H9 (cell line): ENCODE data around the gene ADRM1. TPM values are rescaled to one million over a fixed set of nuclear protein-coding genes. Genes with fewer than 3 reads are reported as not detected.

ENCODE experiments used
- DNase-seq: peaks from one replicate; pipeline ENCODE4 v3.0.0-alpha.2; 2017
- H2AFZ ChIP-seq: one replicate; pipeline ENCODE4 v1.6.1; 2013; ENCODE audit warnings: mild to moderate bottlenecking, low read length, control low read depth, moderate library complexity
- H2AK5ac ChIP-seq: 2 replicates; pipeline ENCODE4 v1.6.1; 2013; ENCODE audit warnings: low read length, control low read depth, mixed read lengths; ENCODE audit not compliant: insufficient read length
- H2BK120ac ChIP-seq: one replicate; pipeline ENCODE4 v1.6.1; 2013; ENCODE audit warnings: low read depth, mild to moderate bottlenecking, low read length, control low read depth, inconsistent platforms; ENCODE audit not compliant: poor library complexity, severe bottlenecking
- H2BK12ac ChIP-seq: 2 replicates; pipeline ENCODE4 v1.6.1; 2013; ENCODE audit warnings: low read length, control low read depth, mixed read lengths, low read depth; ENCODE audit not compliant: insufficient read length
- H2BK15ac ChIP-seq: 2 replicates; pipeline ENCODE4 v1.6.1; 2013; ENCODE audit warnings: low read depth, low read length, control low read depth
- H2BK20ac ChIP-seq: one replicate; pipeline ENCODE4 v1.6.1; 2013; ENCODE audit warnings: low read depth, mild to moderate bottlenecking, low read length, control low read depth, inconsistent platforms; ENCODE audit not compliant: poor library complexity, severe bottlenecking
- H2BK5ac ChIP-seq: 2 replicates; pipeline ENCODE4 v1.6.1; 2013; ENCODE audit warnings: low read length, control low read depth, mixed read lengths; ENCODE audit not compliant: insufficient read length
- H3K14ac ChIP-seq: 2 replicates; pipeline ENCODE4 v1.6.1; 2013; ENCODE audit warnings: low read length, control low read depth; ENCODE audit not compliant: insufficient read depth
- H3K18ac ChIP-seq: 2 replicates; pipeline ENCODE4 v1.6.1; 2013; ENCODE audit warnings: low read depth, mild to moderate bottlenecking, mixed read lengths, low read length, control low read depth; ENCODE audit not compliant: insufficient read length
- H3K23ac ChIP-seq: 2 replicates; pipeline ENCODE4 v1.6.1; 2013; ENCODE audit warnings: low read length, control low read depth, mixed read lengths, low read depth; ENCODE audit not compliant: insufficient read length
- H3K23me2 ChIP-seq: 2 replicates; pipeline ENCODE4 v1.6.1; 2013; ENCODE audit warnings: low read depth, mild to moderate bottlenecking, mixed read lengths, low read length, control low read depth; ENCODE audit not compliant: insufficient read length, poor library complexity, severe bottlenecking
- H3K27ac ChIP-seq: 2 replicates; pipeline ENCODE4 v1.5.1; 2013; ENCODE audit warnings: low read length, control low read depth, mixed read lengths, low read depth; ENCODE audit not compliant: insufficient read length
- H3K27me3 ChIP-seq: 2 replicates; pipeline ENCODE4 v1.6.1; 2013; ENCODE audit warnings: low read length, control low read depth, inconsistent platforms; ENCODE audit not compliant: insufficient read depth
- H3K4ac ChIP-seq: 2 replicates; pipeline ENCODE4 v1.6.1; 2013; ENCODE audit warnings: low read depth, mild to moderate bottlenecking, control low read depth, inconsistent platforms, low read length, moderate library complexity
- H3K4me1 ChIP-seq: 2 replicates; pipeline ENCODE4 v1.6.1; 2013; ENCODE audit warnings: low read length, control low read depth, inconsistent platforms; ENCODE audit not compliant: insufficient read depth
- H3K4me2 ChIP-seq: 2 replicates; pipeline ENCODE4 v1.6.1; 2013; ENCODE audit warnings: low read length, control low read depth, mixed read lengths; ENCODE audit not compliant: insufficient read length, insufficient read depth
- H3K56ac ChIP-seq: 2 replicates; pipeline ENCODE4 v1.6.1; 2013; ENCODE audit warnings: low read depth, mild to moderate bottlenecking, mixed read lengths, low read length, control low read depth; ENCODE audit not compliant: insufficient read length
- H3K79me1 ChIP-seq: 2 replicates; pipeline ENCODE4 v1.6.1; 2013; ENCODE audit warnings: low read depth, mild to moderate bottlenecking, moderate library complexity, low read length, control low read depth, inconsistent platforms; ENCODE audit not compliant: insufficient read depth, poor library complexity, severe bottlenecking
- H3K79me2 ChIP-seq: 2 replicates; pipeline ENCODE4 v1.6.1; 2013; ENCODE audit warnings: low read length, control low read depth, inconsistent platforms; ENCODE audit not compliant: insufficient read depth
- H3K9ac ChIP-seq: 2 replicates; pipeline ENCODE4 v1.6.1; 2013; ENCODE audit warnings: low read length, control low read depth, mixed read lengths; ENCODE audit not compliant: insufficient read length; ENCODE audit errors: extremely low read depth
- H3K9me3 ChIP-seq: one replicate; pipeline ENCODE4 v1.6.1; 2013; ENCODE audit warnings: low read depth, low read length, inconsistent platforms; ENCODE audit not compliant: control insufficient read depth
- H3T11ph ChIP-seq: one replicate; pipeline ENCODE4 v1.6.1; 2013; ENCODE audit warnings: mild to moderate bottlenecking, low read length, control low read depth, inconsistent platforms
- H4K20me1 ChIP-seq: one replicate; pipeline ENCODE4 v1.6.1; 2013; ENCODE audit not compliant: control insufficient read depth, insufficient read length, insufficient read depth
- H4K5ac ChIP-seq: 2 replicates; pipeline ENCODE4 v1.6.1; 2013; ENCODE audit warnings: low read depth, mild to moderate bottlenecking, mixed read lengths, low read length, control low read depth; ENCODE audit not compliant: insufficient read length
- H4K8ac ChIP-seq: replicated peaks from 2 replicates; pipeline ENCODE4 v1.6.1; 2013; ENCODE audit warnings: low read length, control low read depth, mixed read lengths, low read depth; ENCODE audit not compliant: insufficient read length
- H4K91ac ChIP-seq: 2 replicates; pipeline ENCODE4 v1.6.1; 2013; ENCODE audit warnings: low read depth, mild to moderate bottlenecking, moderate library complexity, mixed read lengths, low read length, control low read depth; ENCODE audit not compliant: insufficient read length
- H3K27ac Mint-ChIP-seq, 3 experiments: 2 replicates in 2 of 3; 3 replicates in 1 of 3; pipeline ENCODE4 v1.8.0; 2020 to 2021; ENCODE audit warnings: mixed read lengths in 3 of 3, mild to moderate bottlenecking in 1 of 3, moderate library complexity in 1 of 3
- H3K27me3 Mint-ChIP-seq: 2 replicates; pipeline ENCODE4 v1.8.0; 2021; ENCODE audit warnings: low read depth, mild to moderate bottlenecking, moderate library complexity, mixed read lengths
- H3K36me3 Mint-ChIP-seq, 3 experiments: 2 replicates in 2 of 3; 3 replicates in 1 of 3; pipeline ENCODE4 v1.8.0; 2020 to 2021; ENCODE audit warnings: low read depth in 3 of 3, mixed read lengths in 3 of 3; ENCODE audit not compliant: insufficient read depth in 1 of 3
- H3K4me1 Mint-ChIP-seq, 2 experiments: 2 replicates each; pipeline ENCODE4 v1.8.0; 2020; ENCODE audit warnings: mixed read lengths in 2 of 2
- H3K4me3 Mint-ChIP-seq, 2 experiments: 2 replicates in 1 of 2; 3 replicates in 1 of 2; pipeline ENCODE4 v1.8.0; 2020 to 2021; ENCODE audit warnings: mild to moderate bottlenecking in 2 of 2, mixed read lengths in 2 of 2, moderate library complexity in 1 of 2
- H3K9me3 Mint-ChIP-seq, 2 experiments: 2 replicates in 1 of 2; 3 replicates in 1 of 2; pipeline ENCODE4 v1.8.0; 2020; ENCODE audit warnings: mild to moderate bottlenecking in 2 of 2, mixed read lengths in 2 of 2, moderate library complexity in 1 of 2
- CTCF ChIP-seq: fragments of 200-600 bp; sonication (generic); conservative IDR thresholded peaks from 3 replicates; pipeline ENCODE4 v1.8.0; 2021; ENCODE audit warnings: antibody characterized with exemption, mild to moderate bottlenecking
- WGBS: extraction: QIAGEN DNeasy Blood & Tissue Kit; methylation state at CpG from one replicate; pipeline ENCODE4 v1.1.7; 2013; ENCODE audit warnings: missing lambda C conversion rate, low lambda C conversion rate, mixed read lengths; ENCODE audit not compliant: insufficient read length; ENCODE audit errors: extremely low coverage; 5-methylcytosine and 5-hydroxymethylcytosine counted together
- total RNA-seq: library from RNA; stranded (reverse); gene quantifications from 2 replicates; pipeline ENCODE4 v1.2.1, GENCODE V29; 2021

Gene ADRM1
- total RNA-seq, 1 experiment from 2014 or later: 153 TPM

- Histone ChIP-seq H2AK5ac (no peak overlapping the region), H3K56ac (no peak overlapping the region), H3K4me1 (no peaks in the 10 kb centered on the region; the same call in 1 of the 2 replicates), H3K79me1 (no peaks in the 10 kb centered on the region), H3K27me3 (no peaks in the 10 kb centered on the region), H3K14ac (no peak overlapping the region), H2BK20ac (no peak overlapping the region), H2BK15ac (no peak overlapping the region), H3K18ac (no peak overlapping the region), H4K20me1 (no peaks in the 10 kb centered on the region), H2AFZ (no peak overlapping the region), H3T11ph (no peak overlapping the region), H3K27ac (no peak overlapping the region), H3K23ac (no peak overlapping the region), H2BK120ac (no peak overlapping the region), H4K8ac (no peak overlapping the region), H3K23me2 (no peaks in the 10 kb centered on the region), H3K4me2 (no peak overlapping the region), H3K4ac (no peak overlapping the region), H3K79me2 (peaks cover 6% of the 10 kb centered on the region; the same call in 1 of the 2 replicates), H3K9ac (no peak overlapping the region), H3K9me3 (no peaks in the 10 kb centered on the region), H4K91ac (no peak overlapping the region), H2BK5ac (no peak overlapping the region), H2BK12ac (no peak overlapping the region), H4K5ac (no peak overlapping the region)
- Mint-ChIP-seq H3K4me1 (peaks cover 8 to 10% of the 10 kb centered on the region in 2 experiments), H3K9me3 (no peaks in the 10 kb centered on the region), H3K27ac (peak overlapping the region in 1 of 3 experiments; percentile 85; a peak in 1 of 7 replicates), H3K36me3 (peaks cover 18 to 63% (median 63%) of the 10 kb centered on the region in 3 experiments), H3K4me3 (no peak overlapping the region), H3K27me3 (no peaks in the 10 kb centered on the region)
- DNase-seq: no peak
- WGBS: no CpG with 5 or more reads among the region's 26 CpGs
- TF ChIP-seq CTCF: no peak
These were observed 6.6 kb downstream of the ADRM1 start for GRCh38 chr20:62309198-62309944.
